ENCODE data around the gene ARHGAP8.

ARHGAP8 gene

GRCh38 chr22:44752285-44753188 is at the start of gene ARHGAP8:
Gene ARHGAP8, plus strand, starts transcription at chr22:44752575. Its CDS starts 33,953 bp downstream, at chr22:44786528.
- intact Hi-C loops (cut with DNase I): no loop called here
- DNase-seq: no peak

GRCh38 chr22:44703255-44703870 is 49.0 kb upstream of the ARHGAP8 start:
- DNase-seq: no peak
- intact Hi-C loops (cut with DNase I): no loop called here

- no peak for DNase-seq
- intact Hi-C loops (cut with DNase I): no loop called here
Observed at GRCh38 chr22:44704159-44705021, 48.0 kb upstream of the ARHGAP8 start.

- intact Hi-C loops (cut with DNase I): no loop called here
Observed at GRCh38 chr22:44705022-44705297, 47.4 kb upstream of the ARHGAP8 start.

GRCh38 chr22:44706488-44706887 is 45.9 kb upstream of the ARHGAP8 start:
- intact Hi-C loops (cut with DNase I): no loop called here
- no peak for DNase-seq

More at GRCh38 chr22:44705022-44705297, 47.4 kb upstream of the ARHGAP8 start:
- DNase-seq: no peak

GRCh38 chr22:44707178-44707577 is 45.2 kb upstream of the ARHGAP8 start:
- intact Hi-C loops (cut with DNase I): no loop called here
- DNase-seq: no peak

GRCh38 chr22:44707752-44708151 is 44.6 kb upstream of the ARHGAP8 start:
- no peak for DNase-seq

GRCh38 chr22:44709881-44710392 is 42.4 kb upstream of the ARHGAP8 start:
- intact Hi-C loops (cut with DNase I): no loop called here
- DNase-seq: no peak

More at GRCh38 chr22:44707752-44708151, 44.6 kb upstream of the ARHGAP8 start:
- intact Hi-C loops (cut with DNase I): no loop called here

GRCh38 chr22:44710474-44711240 is 41.7 kb upstream of the ARHGAP8 start:
- intact Hi-C loops (cut with DNase I): no loop called here
- no peak for DNase-seq

- intact Hi-C loops (cut with DNase I): no loop called here
- no peak for DNase-seq
Observed at GRCh38 chr22:44711241-44711560, 41.2 kb upstream of the ARHGAP8 start.

- DNase-seq: peak in 19 of 42 donors; percentile 16 to 70 (median 41)
- intact Hi-C loops (cut with DNase I): no loop called here
Observed at GRCh38 chr22:44711690-44712555, 40.5 kb upstream of the ARHGAP8 start.

GRCh38 chr22:44712962-44713361 is 39.4 kb upstream of the ARHGAP8 start:
- intact Hi-C loops (cut with DNase I): no loop called here
- DNase-seq: no peak

- no peak for DNase-seq
Observed at GRCh38 chr22:44714703-44715350, 37.5 kb upstream of the ARHGAP8 start.

GRCh38 chr22:44718418-44718817 is 34.0 kb upstream of the ARHGAP8 start:
- DNase-seq: no peak
- intact Hi-C loops (cut with DNase I): no loop called here

More at GRCh38 chr22:44714703-44715350, 37.5 kb upstream of the ARHGAP8 start:
- intact Hi-C loops (cut with DNase I): no loop called here

- peak in 1 of 42 donors; percentile 16 for DNase-seq
- intact Hi-C loops (cut with DNase I): no loop called here
Observed at GRCh38 chr22:44719586-44720368, 32.6 kb upstream of the ARHGAP8 start.

- intact Hi-C loops (cut with DNase I): no loop called here
- no peak for DNase-seq
Observed at GRCh38 chr22:44721213-44721612, 31.2 kb upstream of the ARHGAP8 start.

- DNase-seq: no peak
- intact Hi-C loops (cut with DNase I): no loop called here
Observed at GRCh38 chr22:44722611-44723010, 29.8 kb upstream of the ARHGAP8 start.

Data from head of caudate nucleus (tissue), 42 donors.